ENCODE data around the gene SNTG2.

SNTG2 gene

DNA sequence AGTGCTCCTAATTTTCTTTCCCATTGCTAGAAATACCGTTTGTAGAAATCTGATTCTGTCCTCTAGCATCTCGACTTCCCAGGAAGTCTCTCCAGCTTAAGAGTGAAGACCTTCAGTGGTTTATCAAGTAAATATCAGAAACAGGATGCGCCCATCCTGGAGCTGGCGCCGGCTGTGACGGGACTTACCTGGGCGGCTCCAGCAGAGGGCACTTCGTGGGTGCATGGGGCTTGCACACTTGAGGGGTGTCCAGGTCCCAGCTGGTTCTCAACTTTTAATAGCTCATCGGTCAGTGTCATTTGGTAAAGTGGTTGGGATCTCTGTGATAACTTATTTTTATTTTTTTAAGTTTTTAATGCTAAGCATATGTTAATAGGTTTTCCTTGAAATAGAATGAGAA is 295.6 kb downstream of the SNTG2 start (continued):
- TF ChIP-seq, protein P1, sequence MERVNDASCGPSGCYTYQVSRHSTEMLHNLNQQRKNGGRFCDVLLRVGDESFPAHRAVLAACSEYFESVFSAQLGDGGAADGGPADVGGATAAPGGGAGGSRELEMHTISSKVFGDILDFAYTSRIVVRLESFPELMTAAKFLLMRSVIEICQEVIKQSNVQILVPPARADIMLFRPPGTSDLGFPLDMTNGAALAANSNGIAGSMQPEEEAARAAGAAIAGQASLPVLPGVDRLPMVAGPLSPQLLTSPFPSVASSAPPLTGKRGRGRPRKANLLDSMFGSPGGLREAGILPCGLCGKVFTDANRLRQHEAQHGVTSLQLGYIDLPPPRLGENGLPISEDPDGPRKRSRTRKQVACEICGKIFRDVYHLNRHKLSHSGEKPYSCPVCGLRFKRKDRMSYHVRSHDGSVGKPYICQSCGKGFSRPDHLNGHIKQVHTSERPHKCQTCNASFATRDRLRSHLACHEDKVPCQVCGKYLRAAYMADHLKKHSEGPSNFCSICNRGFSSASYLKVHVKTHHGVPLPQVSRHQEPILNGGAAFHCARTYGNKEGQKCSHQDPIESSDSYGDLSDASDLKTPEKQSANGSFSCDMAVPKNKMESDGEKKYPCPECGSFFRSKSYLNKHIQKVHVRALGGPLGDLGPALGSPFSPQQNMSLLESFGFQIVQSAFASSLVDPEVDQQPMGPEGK (CRISPR knock-in tag; IDR thresholded peaks at IDR 0.05; ENCODE audit: borderline replicate concordance), result no peak
- no peak for TF ChIP-seq BACH2 (CRISPR knock-in tag; IDR thresholded peaks at IDR 0.05; ENCODE audit: borderline replicate concordance)

DNA sequence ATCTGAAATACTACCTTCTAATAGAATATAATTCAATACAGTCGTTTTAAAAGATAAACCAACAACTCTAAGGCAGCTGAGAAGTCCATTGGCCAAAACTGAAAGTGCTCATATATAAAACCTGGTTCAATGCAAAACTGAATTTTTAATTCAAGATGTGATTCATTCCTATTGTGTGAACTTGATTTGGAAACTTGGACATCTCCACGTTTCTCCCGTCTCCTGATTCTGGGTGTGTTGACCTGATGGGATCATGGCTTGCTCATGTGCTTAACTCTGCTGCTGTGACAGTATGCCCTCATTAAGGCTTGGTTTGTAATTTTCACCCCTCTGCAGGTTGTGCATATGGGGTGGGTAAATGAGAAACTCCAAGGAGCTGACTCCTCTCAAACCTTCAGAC is 296.3 kb downstream of the SNTG2 start:
- TF ChIP-seq OSR1 (CRISPR knock-in tag; IDR thresholded peaks at IDR 0.05), result no peak
- TF ChIP-seq CSDC2 (CRISPR knock-in tag; IDR thresholded peaks at IDR 0.05), result no peak
- TF ChIP-seq TOX (CRISPR knock-in tag; IDR thresholded peaks at IDR 0.05; ENCODE audit: borderline replicate concordance), result no peak
- ATAC-seq, result no peak

DNA sequence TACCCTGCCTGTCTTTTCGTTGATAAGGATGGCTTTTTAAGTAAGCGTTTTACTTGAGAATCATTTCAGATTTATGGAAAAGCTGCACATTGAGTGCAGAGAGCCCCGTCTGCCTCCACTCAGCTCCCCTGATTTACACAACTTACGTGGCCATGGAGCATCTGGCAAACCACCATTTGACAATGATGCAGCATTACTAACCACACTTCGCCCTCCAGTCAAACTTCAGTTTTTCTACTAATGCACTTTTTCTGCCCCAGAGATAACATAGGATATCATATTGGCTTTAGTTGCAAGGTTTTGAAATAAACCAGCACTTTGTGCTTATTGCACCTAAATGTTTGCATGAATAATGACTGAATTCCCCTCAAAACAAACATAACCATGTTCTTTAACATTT is 297.5 kb downstream of the SNTG2 start:
- TF ChIP-seq RARB (CRISPR knock-in tag; IDR thresholded peaks at IDR 0.05) (no peak), BACH2 (CRISPR knock-in tag; IDR thresholded peaks at IDR 0.05; ENCODE audit: borderline replicate concordance) (no peak), ZC3H10 (CRISPR knock-in tag; IDR thresholded peaks at IDR 0.05) (no peak), CSDC2 (CRISPR knock-in tag; IDR thresholded peaks at IDR 0.05) (no peak), SNAI2 (CRISPR knock-in tag; IDR thresholded peaks at IDR 0.05) (no peak), ZFP30 (CRISPR knock-in tag; IDR thresholded peaks at IDR 0.05) (no peak), TOX (CRISPR knock-in tag; IDR thresholded peaks at IDR 0.05; ENCODE audit: borderline replicate concordance) (no peak), PPARA (CRISPR knock-in tag; IDR thresholded peaks at IDR 0.05; ENCODE audit: borderline replicate concordance) (no peak), ZNF70 (CRISPR knock-in tag; IDR thresholded peaks at IDR 0.05) (no peak), ISL1 (CRISPR knock-in tag; IDR thresholded peaks at IDR 0.05) (no peak), ZNF565 (CRISPR knock-in tag; conservative IDR thresholded peaks at IDR 0.05; ENCODE audit: low read depth) (no peak), ESRRG (CRISPR knock-in tag; IDR thresholded peaks at IDR 0.05) (no peak), OSR1 (CRISPR knock-in tag; IDR thresholded peaks at IDR 0.05) (no peak)
- TF ChIP-seq, protein P1 (CRISPR knock-in tag; IDR thresholded peaks at IDR 0.05; ENCODE audit: borderline replicate concordance), result no peak
- TF ChIP-seq, protein P2, sequence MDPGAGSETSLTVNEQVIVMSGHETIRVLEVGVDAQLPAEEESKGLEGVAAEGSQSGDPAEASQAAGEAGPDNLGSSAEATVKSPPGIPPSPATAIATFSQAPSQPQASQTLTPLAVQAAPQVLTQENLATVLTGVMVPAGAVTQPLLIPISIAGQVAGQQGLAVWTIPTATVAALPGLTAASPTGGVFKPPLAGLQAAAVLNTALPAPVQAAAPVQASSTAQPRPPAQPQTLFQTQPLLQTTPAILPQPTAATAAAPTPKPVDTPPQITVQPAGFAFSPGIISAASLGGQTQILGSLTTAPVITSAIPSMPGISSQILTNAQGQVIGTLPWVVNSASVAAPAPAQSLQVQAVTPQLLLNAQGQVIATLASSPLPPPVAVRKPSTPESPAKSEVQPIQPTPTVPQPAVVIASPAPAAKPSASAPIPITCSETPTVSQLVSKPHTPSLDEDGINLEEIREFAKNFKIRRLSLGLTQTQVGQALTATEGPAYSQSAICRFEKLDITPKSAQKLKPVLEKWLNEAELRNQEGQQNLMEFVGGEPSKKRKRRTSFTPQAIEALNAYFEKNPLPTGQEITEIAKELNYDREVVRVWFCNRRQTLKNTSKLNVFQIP (CRISPR knock-in tag; IDR thresholded peaks at IDR 0.05; ENCODE audit: borderline replicate concordance, low read depth), result no peak
- TF ChIP-seq, protein P3, sequence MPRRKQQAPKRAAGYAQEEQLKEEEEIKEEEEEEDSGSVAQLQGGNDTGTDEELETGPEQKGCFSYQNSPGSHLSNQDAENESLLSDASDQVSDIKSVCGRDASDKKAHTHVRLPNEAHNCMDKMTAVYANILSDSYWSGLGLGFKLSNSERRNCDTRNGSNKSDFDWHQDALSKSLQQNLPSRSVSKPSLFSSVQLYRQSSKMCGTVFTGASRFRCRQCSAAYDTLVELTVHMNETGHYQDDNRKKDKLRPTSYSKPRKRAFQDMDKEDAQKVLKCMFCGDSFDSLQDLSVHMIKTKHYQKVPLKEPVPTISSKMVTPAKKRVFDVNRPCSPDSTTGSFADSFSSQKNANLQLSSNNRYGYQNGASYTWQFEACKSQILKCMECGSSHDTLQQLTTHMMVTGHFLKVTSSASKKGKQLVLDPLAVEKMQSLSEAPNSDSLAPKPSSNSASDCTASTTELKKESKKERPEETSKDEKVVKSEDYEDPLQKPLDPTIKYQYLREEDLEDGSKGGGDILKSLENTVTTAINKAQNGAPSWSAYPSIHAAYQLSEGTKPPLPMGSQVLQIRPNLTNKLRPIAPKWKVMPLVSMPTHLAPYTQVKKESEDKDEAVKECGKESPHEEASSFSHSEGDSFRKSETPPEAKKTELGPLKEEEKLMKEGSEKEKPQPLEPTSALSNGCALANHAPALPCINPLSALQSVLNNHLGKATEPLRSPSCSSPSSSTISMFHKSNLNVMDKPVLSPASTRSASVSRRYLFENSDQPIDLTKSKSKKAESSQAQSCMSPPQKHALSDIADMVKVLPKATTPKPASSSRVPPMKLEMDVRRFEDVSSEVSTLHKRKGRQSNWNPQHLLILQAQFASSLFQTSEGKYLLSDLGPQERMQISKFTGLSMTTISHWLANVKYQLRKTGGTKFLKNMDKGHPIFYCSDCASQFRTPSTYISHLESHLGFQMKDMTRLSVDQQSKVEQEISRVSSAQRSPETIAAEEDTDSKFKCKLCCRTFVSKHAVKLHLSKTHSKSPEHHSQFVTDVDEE (CRISPR knock-in tag; IDR thresholded peaks at IDR 0.05), result no peak
- no peak for ATAC-seq

DNA sequence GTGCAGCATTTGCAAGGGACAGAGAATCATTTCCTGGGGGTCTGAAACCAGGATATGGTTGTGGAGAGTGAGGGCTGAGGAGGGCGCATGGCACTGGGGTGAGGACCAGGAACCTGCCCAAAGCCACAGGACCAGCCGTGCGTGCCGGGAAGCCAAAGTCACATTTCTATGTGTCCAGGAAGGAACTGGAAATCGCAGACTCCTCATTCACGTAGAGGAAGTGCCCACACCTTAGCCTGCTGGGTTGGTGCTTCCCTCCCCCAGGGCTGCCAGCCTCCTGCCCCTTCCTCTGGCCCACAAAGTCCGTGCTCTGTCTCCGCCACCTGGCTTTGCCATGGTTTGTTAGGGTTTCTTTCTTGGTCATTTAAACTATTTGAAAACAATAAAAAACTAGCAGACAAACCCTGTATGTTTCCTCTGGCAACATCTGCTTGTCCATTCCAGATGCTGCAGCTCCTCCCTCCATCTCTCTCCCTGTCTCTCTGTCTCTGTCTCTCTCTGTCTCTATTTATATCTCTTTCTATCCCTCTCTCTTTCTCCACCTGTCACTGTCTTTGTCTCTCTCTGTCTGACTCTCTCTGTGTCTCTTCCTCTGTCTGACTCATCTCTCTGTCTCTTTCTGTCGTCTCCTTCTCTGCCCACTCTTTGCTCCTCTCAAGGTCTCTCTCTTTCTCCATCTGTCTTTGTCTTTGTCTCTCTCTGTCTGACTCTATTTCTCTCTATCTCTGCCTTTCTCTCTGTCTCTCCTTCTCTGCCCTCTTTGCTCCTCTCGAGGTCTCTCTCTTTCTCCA is 299.4 kb downstream of the SNTG2 start:
- ATAC-seq, result no peak
- TF ChIP-seq TCF4 (CRISPR knock-in tag; IDR thresholded peaks at IDR 0.05; ENCODE audit: borderline replicate concordance) (no peak), ARNTL (CRISPR knock-in tag; IDR thresholded peaks at IDR 0.05; ENCODE audit: borderline replicate concordance, low read depth) (no peak), ZFP30 (CRISPR knock-in tag; IDR thresholded peaks at IDR 0.05) (no peak), SNAI2 (CRISPR knock-in tag; IDR thresholded peaks at IDR 0.05) (no peak), CSDC2 (CRISPR knock-in tag; IDR thresholded peaks at IDR 0.05) (no peak)
- TF ChIP-seq, protein P2 (CRISPR knock-in tag; IDR thresholded peaks at IDR 0.05; ENCODE audit: borderline replicate concordance, low read depth), result no peak
- TF ChIP-seq, protein P1 (CRISPR knock-in tag; IDR thresholded peaks at IDR 0.05; ENCODE audit: borderline replicate concordance), result no peak
- TF ChIP-seq, protein P3 (CRISPR knock-in tag; IDR thresholded peaks at IDR 0.05), result no peak
